ENCODE measurements around the gene KIF9. TPM values are rescaled to one million over a fixed set of nuclear protein-coding genes. Genes with fewer than 3 reads are reported as not detected.

The KIF9 gene
- total RNA-seq, 4 donors from 2014 or later = 3.7 to 9.4 (median 4.9) TPM; not detected in 1

DNA sequence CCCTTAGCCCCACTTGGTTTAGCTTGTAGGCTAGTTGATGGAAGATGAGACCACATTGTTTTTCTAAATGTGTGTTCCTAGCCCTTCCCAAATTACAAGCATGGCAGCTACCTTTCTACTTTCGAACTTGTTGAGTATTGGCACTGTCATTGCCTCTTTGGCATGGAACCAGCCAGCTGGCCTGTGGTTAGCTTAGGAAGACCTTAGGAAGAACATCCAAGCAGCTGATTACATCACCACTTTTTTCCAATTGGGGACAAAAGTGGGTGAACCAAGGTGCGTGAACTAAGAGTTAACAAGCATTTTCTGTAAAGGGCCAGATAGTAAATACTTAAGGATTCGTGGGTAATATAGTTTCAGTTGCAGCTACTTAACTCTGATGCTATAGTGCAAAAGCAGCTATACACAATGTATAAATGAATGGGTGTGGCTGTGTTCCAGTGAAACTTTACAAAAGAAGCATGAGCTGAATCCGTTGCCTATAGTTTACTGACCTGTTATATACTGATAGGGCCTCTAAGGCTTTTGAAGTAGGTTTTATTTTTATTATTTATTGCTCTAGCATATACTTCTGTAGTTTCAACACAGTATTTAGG lies 8.7 kb upstream of the KIF9 start:
- Histone ChIP-seq H3K4me1 (peaks cover 0 to 9% (median 2%) of the 10 kb centered on the region in 4 donors), H3K36me3 (no peaks in the 10 kb centered on the region), H3K9me3 (no peaks in the 10 kb centered on the region), H3K27ac (no peak overlapping the region), H3K27me3 (no peaks in the 10 kb centered on the region), H3K4me3 (no peak overlapping the region)
- in situ Hi-C loops (cut with MboI; ENCODE audit: low pct_ligation_motif_present in 1 of 4, low pct_unique_long_range_greater_than_20kb in 1 of 4, low sequenced_read_pairs in 3 of 4) (no loop called here), intact Hi-C loops (cut with DNase I; ENCODE audit: low total_unique reads) (no loop called here)
- TF ChIP-seq EP300 (IDR thresholded peaks at IDR 0.05; ENCODE audit: low read depth) = no peak
- no peak for TF ChIP-seq POLR2A (IDR thresholded peaks at IDR 0.05)
- TF ChIP-seq POLR2AphosphoS5 (IDR thresholded peaks at IDR 0.05) = no peak
- no peak for TF ChIP-seq CTCF (IDR thresholded peaks at IDR 0.05)
- DNase-seq = no peak
- WGBS, 2 donors (ENCODE audit: low coverage in 1 of 2) = 78 to 85% methylated on average over 3 to 4 of the region's 4 CpGs

- H3K4me3 ChIP-seq = no peak overlapping the region
- H3K36me3 ChIP-seq = no peaks in the 10 kb centered on the region
- TF ChIP-seq POLR2A (IDR thresholded peaks at IDR 0.05) (no peak), CTCF (IDR thresholded peaks at IDR 0.05) (no peak), EP300 (IDR thresholded peaks at IDR 0.05; ENCODE audit: low read depth) (no peak), POLR2AphosphoS5 (IDR thresholded peaks at IDR 0.05) (no peak)
- in situ Hi-C loops (cut with MboI; ENCODE audit: low pct_ligation_motif_present in 1 of 4, low pct_unique_long_range_greater_than_20kb in 1 of 4, low sequenced_read_pairs in 3 of 4) (no loop called here), intact Hi-C loops (cut with DNase I; ENCODE audit: low total_unique reads) (no loop called here)
- DNase-seq = no peak
- H3K27me3 ChIP-seq = no peaks in the 10 kb centered on the region
- H3K27ac ChIP-seq = no peak overlapping the region
- no peaks in the 10 kb centered on the region for H3K9me3 ChIP-seq
- H3K4me1 ChIP-seq = peaks cover 6 to 24% (median 11%) of the 10 kb centered on the region in 4 donors
- 76 to 80% methylated on average over 3 to 6 of the region's 6 CpGs for WGBS, 2 donors (ENCODE audit: low coverage in 1 of 2)
Observed at GRCh38 chr3:47288966-47289910, 6.6 kb upstream of the KIF9 start.

DNA sequence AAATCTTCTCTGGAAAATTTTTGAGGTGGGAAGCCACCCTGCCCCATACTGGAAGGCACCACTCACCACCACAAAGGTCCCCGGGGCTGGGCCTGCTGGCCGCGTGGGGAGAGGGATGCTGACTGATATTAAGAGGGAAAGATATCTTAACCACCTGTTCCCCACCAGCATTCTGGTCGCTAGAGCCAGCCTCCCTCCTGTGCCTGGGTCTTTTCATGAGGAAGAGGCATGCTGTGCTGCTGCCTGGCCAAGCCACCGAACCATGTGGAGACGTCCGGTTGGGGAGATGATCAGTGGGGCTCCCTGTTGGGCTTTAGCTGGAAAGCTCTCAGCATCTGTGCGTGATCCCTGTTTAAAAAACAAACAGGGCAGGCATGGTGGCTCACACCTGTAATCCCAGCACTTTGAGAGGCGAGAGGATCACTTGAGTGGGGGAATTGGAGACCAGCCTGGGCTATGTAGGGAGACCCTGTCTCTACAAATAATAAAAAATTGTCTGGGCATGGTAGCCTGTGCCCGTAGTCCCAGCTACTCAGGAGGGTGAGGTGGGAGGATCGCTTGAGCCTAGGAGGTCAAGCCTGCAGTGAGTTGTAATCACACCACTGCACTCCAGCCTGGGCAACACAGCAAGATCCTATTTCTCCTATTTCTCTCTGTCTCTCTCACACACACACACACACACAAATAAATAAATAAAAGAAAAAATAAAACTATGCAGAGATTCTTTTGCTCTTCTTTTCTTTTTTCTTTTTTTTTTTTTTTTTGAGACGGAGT lies 1.2 kb upstream of the KIF9 start:
- in situ Hi-C loops (cut with MboI; ENCODE audit: low pct_ligation_motif_present in 1 of 4, low pct_unique_long_range_greater_than_20kb in 1 of 4, low sequenced_read_pairs in 3 of 4) = no loop called here
- 33 to 96% methylated on average over 2 to 12 of the region's 12 CpGs for WGBS, 2 donors (ENCODE audit: low coverage in 1 of 2)
- DNase-seq = peak; percentile 20
- H3K9me3 ChIP-seq = no peaks in the 10 kb centered on the region
- H3K4me1 ChIP-seq = peaks cover 11 to 47% (median 30%) of the 10 kb centered on the region in 4 donors
- H3K4me3 ChIP-seq = peak overlapping the region; percentile 83 to 90 (median 84)
- no peak for TF ChIP-seq EP300 (IDR thresholded peaks at IDR 0.05; ENCODE audit: low read depth)
- no peak for TF ChIP-seq POLR2AphosphoS5 (IDR thresholded peaks at IDR 0.05)
- H3K27me3 ChIP-seq = no peaks in the 10 kb centered on the region
- no peaks in the 10 kb centered on the region for H3K36me3 ChIP-seq
- peak overlapping the region; percentile 86 to 98 (median 93) for H3K27ac ChIP-seq
- intact Hi-C loops (cut with DNase I; ENCODE audit: low total_unique reads) = no loop called here

DNA sequence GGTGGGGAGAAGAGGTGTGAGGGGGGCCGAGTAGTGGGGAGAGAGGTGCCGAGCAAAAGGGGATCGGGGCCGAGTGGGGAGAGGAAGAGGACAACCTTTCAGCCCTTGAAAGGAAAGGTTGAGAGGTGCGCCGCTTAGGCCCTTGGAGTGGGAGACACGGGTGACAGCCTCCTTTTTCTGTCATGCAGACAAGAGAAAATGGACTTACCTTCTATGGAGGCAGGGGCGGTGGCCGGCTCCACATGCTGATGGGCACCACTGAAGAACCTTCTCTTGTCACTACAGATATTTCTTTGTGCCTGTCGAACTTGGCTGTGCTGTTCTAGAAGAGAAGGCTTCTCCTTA lies 566 bp upstream of the KIF9 start:
- Histone ChIP-seq H3K9me3 (no peaks in the 10 kb centered on the region), H3K36me3 (no peaks in the 10 kb centered on the region), H3K27me3 (no peaks in the 10 kb centered on the region), H3K4me3 (peak overlapping the region; percentile 83 to 90 (median 84)), H3K27ac (peak overlapping the region; percentile 86 to 98 (median 93)), H3K4me1 (peaks cover 11 to 47% (median 30%) of the 10 kb centered on the region in 4 donors)
- TF ChIP-seq POLR2A (IDR thresholded peaks at IDR 0.05) = no peak
- TF ChIP-seq EP300 (IDR thresholded peaks at IDR 0.05; ENCODE audit: low read depth) = no peak
- no peak for TF ChIP-seq CTCF (IDR thresholded peaks at IDR 0.05)
- TF ChIP-seq POLR2AphosphoS5 (IDR thresholded peaks at IDR 0.05) = no peak
- 2% methylated on average over 10 of the region's 10 CpGs; no CpG with 5 or more reads in 1 of the 2 donors for WGBS, 2 donors (ENCODE audit: low coverage in 1 of 2)
- intact Hi-C loops (cut with DNase I; ENCODE audit: low total_unique reads) (no loop called here), in situ Hi-C loops (cut with MboI; ENCODE audit: low pct_ligation_motif_present in 1 of 4, low pct_unique_long_range_greater_than_20kb in 1 of 4, low sequenced_read_pairs in 3 of 4) (no loop called here)
- DNase-seq = peak; percentile 35
